ENCODE data around the gene MYOZ1. TPM values are rescaled to one million over a fixed set of nuclear protein-coding genes. Genes with fewer than 3 reads are reported as not detected.
A peak's percentile ranks its signal among the peaks of the same experiment; 100 is the strongest.
"Not testable (repeated sequence)": the region's sequence is repeated elsewhere in the genome, so short reads cannot be mapped to it uniquely, and the experiment has no call there.

The MYOZ1 gene
- total RNA-seq, 1 donor from 2014 or later: not detected

- peaks cover 8% of the 10 kb centered on the region for H3K4me1 Mint-ChIP-seq
- no peaks in the 10 kb centered on the region for H3K36me3 Mint-ChIP-seq (ENCODE audit: low read depth)
- intact Hi-C loops (cut with micrococcal nuclease): no loop called here
- H3K9me3 Mint-ChIP-seq: no peaks in the 10 kb centered on the region
- no peak for DNase-seq
- H3K27ac Mint-ChIP-seq: no peak overlapping the region
- H3K4me3 Mint-ChIP-seq: no peak overlapping the region
- H3K27me3 Mint-ChIP-seq: peaks cover 4% of the 10 kb centered on the region
Observed at GRCh38 chr10:73639286-73639685, 2.0 kb downstream of the MYOZ1 start.

GRCh38 chr10:73635781-73636180 lies 5.5 kb downstream of the MYOZ1 start:
- DNase-seq: no peak
- Mint-ChIP-seq H3K4me3 (no peak overlapping the region), H3K9me3 (no peaks in the 10 kb centered on the region), H3K27me3 (peaks cover 6% of the 10 kb centered on the region), H3K36me3 (ENCODE audit: low read depth) (no peaks in the 10 kb centered on the region), H3K4me1 (no peaks in the 10 kb centered on the region), H3K27ac (no peak overlapping the region)
- intact Hi-C loops (cut with micrococcal nuclease): no loop called here

- no peak overlapping the region for H3K4me3 Mint-ChIP-seq
- no peaks in the 10 kb centered on the region for H3K36me3 Mint-ChIP-seq (ENCODE audit: low read depth)
- H3K4me1 Mint-ChIP-seq: no peaks in the 10 kb centered on the region
- DNase-seq: no peak
- no peak overlapping the region for H3K27ac Mint-ChIP-seq
- H3K9me3 Mint-ChIP-seq: no peaks in the 10 kb centered on the region
- peaks cover 6% of the 10 kb centered on the region for H3K27me3 Mint-ChIP-seq
- intact Hi-C loops (cut with micrococcal nuclease): no loop called here
Observed at GRCh38 chr10:73634421-73634820, 6.9 kb downstream of the MYOZ1 start.

GRCh38 chr10:73629165-73629564 lies 12.1 kb downstream of the MYOZ1 start:
- Mint-ChIP-seq H3K36me3 (ENCODE audit: low read depth) (peaks cover 3% of the 10 kb centered on the region), H3K4me1 (peaks cover 16% of the 10 kb centered on the region), H3K27ac (no peak overlapping the region), H3K9me3 (no peaks in the 10 kb centered on the region), H3K27me3 (peaks cover 3% of the 10 kb centered on the region), H3K4me3 (no peak overlapping the region)
- intact Hi-C loops (cut with micrococcal nuclease): loop anchor here (5.0 kb wide), 3 partner anchors 113 to 272 kb away; partner anchors contain the start of genes ANXA7, CFAP70 and SEC24C
- no peak for DNase-seq

GRCh38 chr10:73628405-73628804 lies 12.9 kb downstream of the MYOZ1 start:
- Mint-ChIP-seq H3K27ac (no peak overlapping the region), H3K4me3 (no peak overlapping the region), H3K36me3 (ENCODE audit: low read depth) (peaks cover 3% of the 10 kb centered on the region), H3K27me3 (no peaks in the 10 kb centered on the region), H3K4me1 (peaks cover 16% of the 10 kb centered on the region), H3K9me3 (no peaks in the 10 kb centered on the region)
- intact Hi-C loops (cut with micrococcal nuclease): loop anchor here (5.0 kb wide), 3 partner anchors 114 to 271 kb away; partner anchors contain the start of genes ANXA7, CFAP70 and SEC24C
- DNase-seq: no peak

- intact Hi-C loops (cut with micrococcal nuclease): loop anchor here (5.0 kb wide), 3 partner anchors 115 to 270 kb away; partner anchors contain the start of genes ANXA7, CFAP70 and SEC24C
- Mint-ChIP-seq H3K9me3 (no peaks in the 10 kb centered on the region), H3K4me3 (peak overlapping the region; percentile 96), H3K4me1 (peaks cover 16% of the 10 kb centered on the region), H3K27ac (no peak overlapping the region), H3K27me3 (no peaks in the 10 kb centered on the region), H3K36me3 (ENCODE audit: low read depth) (peaks cover 3% of the 10 kb centered on the region)
- no peak for DNase-seq
Observed at GRCh38 chr10:73627300-73627699, 14.0 kb downstream of the MYOZ1 start.

GRCh38 chr10:73625884-73626752 lies 15.2 kb downstream of the MYOZ1 start:
- peaks cover 3% of the 10 kb centered on the region for H3K36me3 Mint-ChIP-seq (ENCODE audit: low read depth)
- no peaks in the 10 kb centered on the region for H3K27me3 Mint-ChIP-seq
- H3K4me1 Mint-ChIP-seq: peaks cover 16% of the 10 kb centered on the region
- peak; percentile 98 for DNase-seq
- H3K27ac Mint-ChIP-seq: peak overlapping the region; percentile 96
- H3K9me3 Mint-ChIP-seq: no peaks in the 10 kb centered on the region
- H3K4me3 Mint-ChIP-seq: peak overlapping the region; percentile 96
- intact Hi-C loops (cut with micrococcal nuclease): loop anchor here (1.0 to 5.0 kb wide), 5 partner anchors 116 to 379 kb away; partner anchors contain the start of genes ANXA7, CFAP70, DNAJC9 and PPP3CB

- Mint-ChIP-seq H3K36me3 (ENCODE audit: low read depth) (peaks cover 3% of the 10 kb centered on the region), H3K27ac (peak overlapping the region; percentile 96), H3K4me3 (peak overlapping the region; percentile 96), H3K27me3 (no peaks in the 10 kb centered on the region), H3K9me3 (no peaks in the 10 kb centered on the region), H3K4me1 (peaks cover 16% of the 10 kb centered on the region)
- no peak for DNase-seq
- intact Hi-C loops (cut with micrococcal nuclease): loop anchor here (1.0 to 5.0 kb wide), 5 partner anchors 117 to 378 kb away; partner anchors contain the start of genes ANXA7, CFAP70, DNAJC9 and PPP3CB
Observed at GRCh38 chr10:73625004-73625883, 16.0 kb downstream of the MYOZ1 start.

GRCh38 chr10:73623056-73623455 lies 18.2 kb downstream of the MYOZ1 start:
- no peak overlapping the region for H3K4me3 Mint-ChIP-seq
- H3K36me3 Mint-ChIP-seq (ENCODE audit: low read depth): peaks cover 3% of the 10 kb centered on the region
- no peaks in the 10 kb centered on the region for H3K9me3 Mint-ChIP-seq
- peaks cover 16% of the 10 kb centered on the region for H3K4me1 Mint-ChIP-seq
- DNase-seq: no peak
- no peak overlapping the region for H3K27ac Mint-ChIP-seq
- H3K27me3 Mint-ChIP-seq: no peaks in the 10 kb centered on the region
- intact Hi-C loops (cut with micrococcal nuclease): no loop called here

- intact Hi-C loops (cut with micrococcal nuclease); H3K4me1 Mint-ChIP-seq; DNase-seq; H3K27ac Mint-ChIP-seq; H3K4me3 Mint-ChIP-seq; H3K9me3 Mint-ChIP-seq; H3K36me3 Mint-ChIP-seq (ENCODE audit: low read depth); H3K27me3 Mint-ChIP-seq: not testable (repeated sequence)
Observed at GRCh38 chr10:73620974-73621373, 20.3 kb downstream of the MYOZ1 start.

- H3K4me3 Mint-ChIP-seq; H3K9me3 Mint-ChIP-seq; H3K4me1 Mint-ChIP-seq; H3K27ac Mint-ChIP-seq; H3K36me3 Mint-ChIP-seq (ENCODE audit: low read depth); H3K27me3 Mint-ChIP-seq; intact Hi-C loops (cut with micrococcal nuclease); DNase-seq: not testable (repeated sequence)
Observed at GRCh38 chr10:73617143-73617542, 24.1 kb downstream of the MYOZ1 start.

GRCh38 chr10:73614720-73615119 lies 26.6 kb downstream of the MYOZ1 start:
- intact Hi-C loops (cut with micrococcal nuclease): no loop called here
- no peak for DNase-seq
- no peak overlapping the region for H3K27ac Mint-ChIP-seq
- H3K9me3 Mint-ChIP-seq: no peaks in the 10 kb centered on the region
- H3K4me1 Mint-ChIP-seq: no peaks in the 10 kb centered on the region
- H3K36me3 Mint-ChIP-seq (ENCODE audit: low read depth): no peaks in the 10 kb centered on the region
- H3K27me3 Mint-ChIP-seq: no peaks in the 10 kb centered on the region
- H3K4me3 Mint-ChIP-seq: no peak overlapping the region

- no peak overlapping the region for H3K27ac Mint-ChIP-seq
- H3K4me3 Mint-ChIP-seq: no peak overlapping the region
- no peaks in the 10 kb centered on the region for H3K4me1 Mint-ChIP-seq
- H3K36me3 Mint-ChIP-seq (ENCODE audit: low read depth): no peaks in the 10 kb centered on the region
- intact Hi-C loops (cut with micrococcal nuclease): no loop called here
- H3K9me3 Mint-ChIP-seq: no peaks in the 10 kb centered on the region
- DNase-seq: no peak
- no peaks in the 10 kb centered on the region for H3K27me3 Mint-ChIP-seq
Observed at GRCh38 chr10:73609116-73609515, 32.2 kb downstream of the MYOZ1 start.
